ENCODE results near the gene MAP2. TPM values are rescaled to one million over a fixed set of nuclear protein-coding genes. Genes with fewer than 3 reads are reported as not detected.

The MAP2 gene
- total RNA-seq, 6 experiments from 2014 or later, result 1.0 to 2.0 (median 1.6) TPM

GRCh38 chr2:209629597-209629996 lies 205.8 kb downstream of the MAP2 start:
- Mint-ChIP-seq H3K4me3 (no peak overlapping the region; the same call in 1 of the 2 replicates), H3K27ac (no peak overlapping the region), H3K4me1 (ENCODE audit: low read depth) (peaks cover 16% of the 10 kb centered on the region)

GRCh38 chr2:209633911-209634310 lies 210.1 kb downstream of the MAP2 start:
- H3K36me3 Mint-ChIP-seq (ENCODE audit: low read depth), result no peaks in the 10 kb centered on the region
- no peak overlapping the region for H3K4me3 Mint-ChIP-seq
- H3K4me1 Mint-ChIP-seq (ENCODE audit: low read depth), result peaks cover 31% of the 10 kb centered on the region
- peaks cover 2% of the 10 kb centered on the region for H3K27me3 Mint-ChIP-seq (ENCODE audit: insufficient read depth)
- TF ChIP-seq CTCF (IDR thresholded peaks at IDR 0.05), result no peak
- H3K9me3 Mint-ChIP-seq, result no peaks in the 10 kb centered on the region
- DNase-seq, result no peak
- no peak overlapping the region for H3K27ac Mint-ChIP-seq

More at GRCh38 chr2:209629597-209629996, 205.8 kb downstream of the MAP2 start:
- no peaks in the 10 kb centered on the region for H3K36me3 Mint-ChIP-seq (ENCODE audit: low read depth)
- no peak for TF ChIP-seq CTCF (IDR thresholded peaks at IDR 0.05)
- peak; percentile 44 for DNase-seq
- H3K27me3 Mint-ChIP-seq (ENCODE audit: insufficient read depth), result peaks cover 2% of the 10 kb centered on the region
- no peaks in the 10 kb centered on the region for H3K9me3 Mint-ChIP-seq

- H3K9me3 Mint-ChIP-seq, result no peaks in the 10 kb centered on the region
- peaks cover 42% of the 10 kb centered on the region for H3K4me1 Mint-ChIP-seq (ENCODE audit: low read depth)
- no peak overlapping the region for H3K4me3 Mint-ChIP-seq
- no peaks in the 10 kb centered on the region for H3K36me3 Mint-ChIP-seq (ENCODE audit: low read depth)
- no peak for DNase-seq
- TF ChIP-seq CTCF (IDR thresholded peaks at IDR 0.05), result no peak
- H3K27ac Mint-ChIP-seq, result no peak overlapping the region
- peaks cover 2% of the 10 kb centered on the region for H3K27me3 Mint-ChIP-seq (ENCODE audit: insufficient read depth)
These were observed 212.2 kb downstream of the MAP2 start for GRCh38 chr2:209636076-209636475.

GRCh38 chr2:209637293-209637692 lies 213.4 kb downstream of the MAP2 start:
- TF ChIP-seq CTCF (IDR thresholded peaks at IDR 0.05), result no peak
- Mint-ChIP-seq H3K4me1 (ENCODE audit: low read depth) (peaks cover 49% of the 10 kb centered on the region), H3K27me3 (ENCODE audit: insufficient read depth) (peaks cover 2% of the 10 kb centered on the region), H3K27ac (no peak overlapping the region), H3K9me3 (no peaks in the 10 kb centered on the region), H3K4me3 (no peak overlapping the region), H3K36me3 (ENCODE audit: low read depth) (no peaks in the 10 kb centered on the region)
- DNase-seq, result no peak

- no peak overlapping the region for H3K4me3 Mint-ChIP-seq
- no peak for TF ChIP-seq CTCF (IDR thresholded peaks at IDR 0.05)
- H3K4me1 Mint-ChIP-seq (ENCODE audit: low read depth), result peaks cover 60% of the 10 kb centered on the region
- H3K27me3 Mint-ChIP-seq (ENCODE audit: insufficient read depth), result peaks cover 2% of the 10 kb centered on the region; the same call in 1 of the 2 replicates
- no peaks in the 10 kb centered on the region for H3K36me3 Mint-ChIP-seq (ENCODE audit: low read depth)
- no peaks in the 10 kb centered on the region for H3K9me3 Mint-ChIP-seq
- DNase-seq, result peak; percentile 57
- peak overlapping the region; percentile 68 for H3K27ac Mint-ChIP-seq
These were observed 214.5 kb downstream of the MAP2 start for GRCh38 chr2:209638346-209638745.

- Mint-ChIP-seq H3K27ac (no peak overlapping the region), H3K9me3 (no peaks in the 10 kb centered on the region)
- no peak for DNase-seq
These were observed 216.5 kb downstream of the MAP2 start for GRCh38 chr2:209640358-209640757.

More at GRCh38 chr2:209640358-209640757, 216.5 kb downstream of the MAP2 start:
- no peaks in the 10 kb centered on the region for H3K27me3 Mint-ChIP-seq (ENCODE audit: insufficient read depth)
- TF ChIP-seq CTCF (IDR thresholded peaks at IDR 0.05), result no peak
- H3K4me3 Mint-ChIP-seq, result no peak overlapping the region; the same call in 1 of the 2 replicates
- H3K36me3 Mint-ChIP-seq (ENCODE audit: low read depth), result no peaks in the 10 kb centered on the region
- H3K4me1 Mint-ChIP-seq (ENCODE audit: low read depth), result peaks cover 60% of the 10 kb centered on the region

Measured in HFFc6 (cell line).